NCI-H2227 treated with DMSO at 0.1 percent for 48 hours (cell line): ENCODE data around the gene BCAP29.
"Not testable (repeated sequence)": the region's sequence is repeated elsewhere in the genome, so short reads cannot be mapped to it uniquely, and the experiment has no call there.

ENCODE experiments used
- DNase-seq: peaks from one replicate; lab custom pipeline; 2025; lab: John Stamatoyannopoulos, UW

Gene BCAP29, protein sequence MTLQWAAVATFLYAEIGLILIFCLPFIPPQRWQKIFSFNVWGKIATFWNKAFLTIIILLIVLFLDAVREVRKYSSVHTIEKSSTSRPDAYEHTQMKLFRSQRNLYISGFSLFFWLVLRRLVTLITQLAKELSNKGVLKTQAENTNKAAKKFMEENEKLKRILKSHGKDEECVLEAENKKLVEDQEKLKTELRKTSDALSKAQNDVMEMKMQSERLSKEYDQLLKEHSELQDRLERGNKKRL

GRCh38 chr7:107579885-107580715 lies at the start of gene BCAP29:
TSS of gene BCAP29 (plus strand) at chr7:107580246. CDS start at chr7:107580773, 527 bp downstream.
- peak; percentile 73 for DNase-seq

DNA sequence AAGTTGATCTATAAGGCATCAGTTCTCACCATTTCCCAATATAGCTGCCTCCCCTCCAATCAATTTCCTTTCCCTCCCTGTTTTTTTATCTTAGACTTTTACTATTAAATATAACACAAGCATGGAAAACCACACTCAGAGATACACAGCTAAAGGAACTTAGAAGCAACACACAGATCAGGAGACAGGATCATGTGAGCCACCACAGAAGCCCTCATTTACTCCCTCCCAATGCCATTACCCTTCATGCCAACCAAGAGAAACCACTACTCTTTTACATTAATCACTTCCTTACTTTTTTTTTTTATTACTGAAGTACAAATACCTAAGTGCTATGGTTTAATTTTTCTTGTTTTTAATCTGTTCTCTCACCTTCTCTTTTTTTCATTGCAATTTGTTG lies 49.3 kb upstream of the BCAP29 start:
- no peak for DNase-seq

DNA sequence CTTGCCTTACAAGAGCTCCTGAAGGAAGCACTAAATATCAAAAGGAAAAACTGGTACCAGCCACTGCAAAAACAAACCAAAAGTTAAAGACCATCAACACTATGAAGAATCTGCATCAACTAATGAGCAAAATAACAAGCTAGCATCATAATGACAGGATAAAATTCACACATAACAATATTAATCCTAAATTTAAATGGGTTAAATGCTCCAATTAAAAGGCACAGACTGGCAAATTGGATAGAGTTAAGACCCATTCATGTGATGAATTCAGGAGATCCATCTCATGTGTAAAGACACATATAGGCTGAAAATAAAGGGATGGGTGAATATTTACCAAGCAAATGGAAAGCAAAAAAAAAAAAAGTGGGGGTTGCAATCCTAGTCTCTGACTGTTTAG lies 45.9 kb upstream of the BCAP29 start:
- no peak for DNase-seq

- not testable (repeated sequence) for DNase-seq
Observed at GRCh38 chr7:107537228-107537627, 42.8 kb upstream of the BCAP29 start.

DNA sequence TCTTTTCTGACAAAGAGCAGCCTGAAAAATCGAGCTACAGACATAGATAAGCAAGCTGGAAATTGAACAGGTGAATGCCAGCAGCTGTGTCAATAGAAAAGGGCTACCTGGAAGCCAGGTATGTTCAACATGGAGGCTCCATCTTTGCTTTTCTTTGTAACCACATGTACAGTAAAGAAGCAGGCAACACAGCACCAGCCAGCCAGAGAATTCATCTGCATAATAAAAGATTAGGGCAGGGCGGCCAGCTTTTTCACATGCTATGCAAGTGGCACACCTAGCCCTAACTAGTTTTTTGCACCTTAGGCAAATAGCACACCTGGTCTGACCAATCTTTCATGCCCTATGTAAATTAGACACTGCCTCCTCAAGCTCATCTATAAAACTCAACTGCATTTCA lies 42.0 kb upstream of the BCAP29 start:
- no peak for DNase-seq

- DNase-seq, result no peak
Observed at GRCh38 chr7:107543338-107543993, 36.6 kb upstream of the BCAP29 start.

DNA sequence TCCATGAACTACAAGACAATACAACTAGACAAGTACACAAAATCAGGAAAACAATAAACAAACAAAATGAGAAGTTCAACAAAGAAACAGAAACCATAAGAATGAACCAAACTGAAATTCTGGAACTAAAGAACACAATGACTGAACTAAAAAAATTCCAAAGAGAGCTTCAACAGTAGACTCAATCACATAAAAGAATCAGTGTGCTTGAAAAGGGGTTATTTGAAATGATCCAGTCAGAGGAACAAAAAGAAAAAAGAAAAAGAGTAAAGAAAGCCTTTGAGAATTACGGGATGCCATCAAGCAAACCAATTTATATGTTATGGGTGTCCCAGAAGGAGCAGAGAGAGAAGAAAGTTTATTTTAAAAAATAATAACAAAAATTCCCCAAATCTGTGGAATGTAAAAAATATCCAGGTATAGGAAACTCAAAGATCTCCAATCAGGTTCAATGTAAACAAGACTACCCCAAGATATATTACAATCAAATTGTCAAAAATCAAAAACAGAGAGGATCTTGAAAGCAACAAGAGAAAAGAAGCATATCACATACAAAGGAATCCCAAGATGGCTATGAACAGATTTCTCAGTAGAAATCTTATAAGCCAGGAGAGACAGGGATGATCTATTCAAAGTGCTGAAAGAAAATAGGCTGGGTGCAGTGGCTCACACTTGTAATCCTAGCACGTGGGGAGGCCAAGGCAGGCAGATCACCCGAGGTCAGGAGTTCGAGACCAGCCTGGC lies 35.0 kb upstream of the BCAP29 start:
- DNase-seq, result no peak

GRCh38 chr7:107551936-107552335 lies 28.1 kb upstream of the BCAP29 start:
- DNase-seq, result no peak

DNA sequence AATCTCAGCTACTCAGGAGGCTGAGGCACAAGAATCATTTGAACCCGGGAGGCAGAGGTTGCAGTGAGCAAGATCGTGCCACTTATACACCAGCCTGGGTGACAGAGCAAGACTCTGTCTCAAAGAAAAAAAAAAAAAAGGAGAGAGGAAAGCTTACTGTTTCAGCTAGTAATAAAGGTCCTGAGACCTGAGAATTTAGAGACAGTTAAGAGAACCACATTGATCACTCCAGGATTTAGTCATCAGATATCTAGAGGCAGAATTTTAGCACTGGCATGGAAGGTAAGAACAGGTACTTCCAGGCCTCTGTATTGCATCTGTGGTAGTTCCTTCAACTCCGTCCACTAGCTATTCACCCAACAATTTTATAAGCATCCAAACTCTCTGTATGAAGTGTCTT lies 24.2 kb upstream of the BCAP29 start:
- no peak for DNase-seq

DNA sequence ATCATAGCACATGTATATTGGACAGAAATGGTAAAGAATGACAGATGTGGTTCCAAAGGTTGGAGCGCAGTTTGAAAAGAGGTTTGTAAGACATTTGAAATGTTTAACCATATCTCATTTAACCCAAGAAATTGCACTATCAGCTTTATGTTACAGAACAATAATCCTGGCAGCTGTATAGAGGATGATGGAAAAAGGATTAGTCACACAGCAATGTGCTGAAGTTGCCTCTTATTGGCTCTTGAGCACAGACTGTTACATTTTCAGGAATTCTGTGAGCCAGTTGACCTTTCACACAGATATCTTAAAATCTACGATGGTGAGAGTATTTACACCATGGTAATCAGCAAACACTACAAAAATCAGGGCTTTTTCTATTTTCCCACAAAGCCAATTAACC lies 20.2 kb upstream of the BCAP29 start:
- DNase-seq, result no peak

DNA sequence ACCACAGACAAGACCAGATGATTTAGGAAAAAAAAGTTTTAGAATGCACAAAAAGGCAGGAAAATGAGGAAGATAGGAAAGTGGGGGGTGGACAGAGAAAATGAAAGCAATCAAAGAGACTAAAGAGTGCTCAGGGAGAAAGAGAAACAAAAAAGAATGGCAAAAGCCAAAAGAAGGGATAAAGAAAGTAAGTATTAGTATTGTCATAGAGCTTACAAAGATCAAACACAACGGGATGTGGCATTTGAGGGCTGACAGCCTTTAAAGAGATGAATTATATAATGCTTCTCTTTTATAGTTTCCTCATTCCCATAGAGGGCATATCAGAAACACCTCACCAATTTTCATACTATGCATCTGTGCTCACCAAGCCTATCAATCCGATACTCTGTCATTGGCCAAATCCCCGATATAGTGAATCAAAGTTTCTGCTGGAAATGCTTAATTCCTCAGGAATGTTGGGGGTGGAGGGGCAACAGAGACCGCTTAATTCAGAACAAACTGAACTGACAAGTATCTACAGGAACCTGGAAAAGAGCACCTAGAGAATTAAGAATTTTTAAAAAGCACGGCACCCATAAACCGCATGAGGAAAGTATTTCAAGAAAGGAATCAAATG lies 19.0 kb upstream of the BCAP29 start:
- no peak for DNase-seq

GRCh38 chr7:107563081-107563774 lies 16.8 kb upstream of the BCAP29 start:
- peak; percentile 75 for DNase-seq

GRCh38 chr7:107563775-107564552 lies 16.1 kb upstream of the BCAP29 start, which contains the start of the genes COG5 and DUS4L:
TSS of gene COG5 (minus strand) at chr7:107563920. CDS start at chr7:107563896, 24 bp downstream.
TSS of gene DUS4L (plus strand) at chr7:107563971. CDS start at chr7:107567071, 3,100 bp downstream.
- DNase-seq, result peak; percentile 86

GRCh38 chr7:107564553-107565298 lies 15.3 kb upstream of the BCAP29 start:
- DNase-seq, result no peak

DNA sequence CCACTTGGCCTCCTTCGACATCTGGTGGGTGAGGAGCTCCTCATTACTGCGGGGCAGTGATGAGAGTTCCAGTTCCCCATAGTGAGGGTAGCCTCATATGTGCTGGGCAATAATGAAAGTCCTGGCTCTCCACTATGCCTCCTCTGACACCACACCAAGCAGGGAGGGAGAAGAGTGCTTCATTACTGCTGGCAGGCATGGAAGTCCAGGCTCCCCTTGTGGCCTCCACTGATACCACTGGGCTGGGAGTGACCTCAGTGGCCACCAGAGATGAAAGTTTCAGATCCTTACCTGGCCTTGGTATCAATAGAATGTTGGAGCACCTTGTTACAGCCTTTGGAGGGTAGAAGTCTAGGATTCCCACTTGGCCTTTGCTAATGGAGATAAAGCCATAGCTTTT lies 9.7 kb upstream of the BCAP29 start:
- DNase-seq, result no peak

DNA sequence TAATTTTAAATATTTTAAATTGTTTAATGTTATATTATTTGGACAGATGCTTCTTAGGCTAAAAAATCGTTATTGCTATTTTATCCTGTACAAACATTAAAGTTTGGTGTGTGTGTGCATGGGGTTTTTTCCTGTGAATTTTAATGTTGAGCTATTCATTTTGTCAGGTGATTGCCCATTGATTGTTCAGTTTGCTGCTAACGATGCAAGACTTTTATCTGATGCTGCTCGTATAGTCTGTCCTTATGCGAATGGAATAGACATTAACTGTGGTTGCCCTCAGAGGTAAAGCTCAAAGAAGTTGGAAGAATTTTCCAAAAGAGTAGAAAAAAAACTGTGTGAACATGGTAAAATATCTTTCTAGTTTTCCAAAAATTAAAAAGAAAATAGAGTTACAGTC lies 6.5 kb upstream of the BCAP29 start:
- DNase-seq, result no peak

DNA sequence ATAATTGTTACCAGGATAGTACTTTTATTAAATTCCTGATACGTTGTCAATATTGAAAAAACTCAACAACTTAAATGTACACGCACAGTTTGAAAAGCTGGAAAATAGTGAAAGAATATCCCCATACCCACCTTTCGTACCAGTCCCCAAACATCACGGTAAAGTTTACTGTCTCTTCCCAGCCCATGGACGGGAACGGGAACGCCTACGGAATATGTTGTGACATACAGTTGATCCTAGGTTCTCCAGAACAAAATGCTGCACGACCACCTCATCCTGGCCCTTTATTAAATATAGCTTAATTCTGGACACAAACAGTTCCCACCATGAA lies 527 bp upstream of the BCAP29 start:
- DNase-seq, result peak; percentile 59

DNA sequence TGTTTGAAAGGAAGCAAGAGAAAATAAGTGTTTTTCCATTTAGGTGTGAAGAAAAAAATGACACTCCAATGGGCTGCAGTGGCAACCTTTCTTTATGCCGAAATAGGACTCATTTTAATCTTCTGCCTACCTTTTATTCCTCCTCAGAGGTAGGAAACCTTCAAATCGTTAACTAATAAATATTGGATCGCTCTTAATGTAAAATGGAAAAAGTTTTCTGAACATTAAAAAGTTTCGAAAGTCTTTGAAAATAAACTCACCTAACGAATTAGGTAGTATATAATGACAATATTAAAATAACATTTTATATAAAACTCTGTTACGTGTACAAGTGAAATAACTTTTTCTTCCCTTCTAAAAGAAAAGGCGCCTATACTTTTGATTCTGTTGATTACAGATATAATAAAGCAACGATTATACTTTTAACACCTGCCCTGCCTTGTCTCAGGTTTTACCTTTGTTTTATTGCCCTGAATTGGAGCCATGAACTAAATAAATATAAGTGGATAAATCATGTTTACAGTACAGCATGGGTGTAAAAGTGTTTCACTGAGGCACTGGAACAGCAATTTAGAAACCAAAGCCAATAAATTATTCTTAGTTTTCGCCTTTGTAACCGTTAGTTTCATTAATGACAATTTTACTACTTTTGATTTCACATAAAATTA lies 804 bp downstream of the BCAP29 start:
- DNase-seq, result no peak

- no peak for DNase-seq
Observed at GRCh38 chr7:107581387-107582013, 1.5 kb downstream of the BCAP29 start.
